GM23338 (cell line): ENCODE results near the gene FUT6. TPM values are rescaled to one million over a fixed set of nuclear protein-coding genes. Genes with fewer than 3 reads are reported as not detected.
A peak's percentile ranks its signal among the peaks of the same experiment; 100 is the strongest.

Experiments
- ATAC-seq: fragments of 200-7000 bp; cut with Tn5 transposase; 3 replicates; pipeline ENCODE4 v1.9.1; 2020
- DNase-seq: peaks from one replicate; pipeline ENCODE4 v3.0.0-alpha.2; 2015; ENCODE audit warnings: low spot score
- H2AFZ ChIP-seq: fragments of 200-600 bp; sonication (generic); 2 replicates; pipeline ENCODE4 v1.8.0; 2016; ENCODE audit warnings: antibody characterized with exemption, mild to moderate bottlenecking, moderate library complexity
- H3F3A ChIP-seq: fragments of 200-600 bp; sonication (generic); replicated peaks from 2 replicates; pipeline ENCODE4 v1.8.0; 2017; ENCODE audit warnings: antibody characterized with exemption, mixed run types, low read depth
- H3K27ac ChIP-seq: fragments of 200-600 bp; sonication (generic); 2 replicates; pipeline ENCODE4 v1.6.1; 2016; ENCODE audit warnings: low read depth
- H3K27me3 ChIP-seq: fragments of 200-600 bp; sonication (generic); 2 replicates; pipeline ENCODE4 v1.8.0; 2016; ENCODE audit warnings: mild to moderate bottlenecking, mixed run types, moderate library complexity; ENCODE audit not compliant: insufficient read depth
- H3K36me3 ChIP-seq: fragments of 200-600 bp; sonication (generic); 2 replicates; pipeline ENCODE4 v1.8.0; 2016; ENCODE audit warnings: mild to moderate bottlenecking; ENCODE audit not compliant: insufficient read depth
- H3K4me1 ChIP-seq: fragments of 200-600 bp; sonication (generic); 2 replicates; pipeline ENCODE4 v1.8.0; 2016; ENCODE audit warnings: mild to moderate bottlenecking, moderate library complexity; ENCODE audit not compliant: insufficient read depth
- H3K4me2 ChIP-seq: fragments of 200-600 bp; sonication (generic); 2 replicates; pipeline ENCODE4 v1.7.1; 2017; ENCODE audit warnings: mixed run types
- H3K4me3 ChIP-seq: fragments of 200-600 bp; sonication (generic); 2 replicates; pipeline ENCODE4 v1.6.1; 2016; ENCODE audit warnings: mixed run types
- H3K79me2 ChIP-seq: fragments of 200-600 bp; sonication (generic); replicated peaks from 2 replicates; pipeline ENCODE4 v1.8.0; 2017; ENCODE audit warnings: mild to moderate bottlenecking; ENCODE audit not compliant: insufficient read depth
- H3K9me2 ChIP-seq: fragments of 200-600 bp; sonication (generic); 2 replicates; pipeline ENCODE4 v1.8.0; 2017; ENCODE audit not compliant: insufficient read depth
- H4K20me1 ChIP-seq: fragments of 200-600 bp; sonication (generic); replicated peaks from 2 replicates; pipeline ENCODE4 v1.8.0; 2017; ENCODE audit warnings: mild to moderate bottlenecking; ENCODE audit not compliant: insufficient read depth
- H3K27ac Mint-ChIP-seq: 2 replicates; pipeline ENCODE4 v1.8.0; 2020; ENCODE audit warnings: inconsistent platforms, mild to moderate bottlenecking, moderate library complexity, mixed read lengths
- H3K27me3 Mint-ChIP-seq: 3 replicates; pipeline ENCODE4 v1.8.0; 2022; ENCODE audit warnings: low read depth, mild to moderate bottlenecking, moderate library complexity, mixed read lengths, inconsistent platforms; ENCODE audit not compliant: insufficient read depth, poor library complexity
- H3K36me3 Mint-ChIP-seq: 3 replicates; pipeline ENCODE4 v1.8.0; 2021; ENCODE audit warnings: low read depth, mild to moderate bottlenecking, inconsistent platforms, moderate library complexity, mixed read lengths
- H3K4me1 Mint-ChIP-seq: 3 replicates; pipeline ENCODE4 v1.8.0; 2020; ENCODE audit warnings: mild to moderate bottlenecking, inconsistent platforms, mixed read lengths
- H3K4me3 Mint-ChIP-seq: 3 replicates; pipeline ENCODE4 v1.8.0; 2021; ENCODE audit warnings: moderate library complexity, mild to moderate bottlenecking, inconsistent platforms, mixed read lengths
- H3K9me3 Mint-ChIP-seq: 3 replicates; pipeline ENCODE4 v1.8.0; 2020; ENCODE audit warnings: moderate library complexity, mild to moderate bottlenecking, inconsistent platforms, mixed read lengths
- CREB1 ChIP-seq: fragments of 250-450 bp; sonication (Bioruptor Pico); IDR thresholded peaks from 2 replicates; pipeline ENCODE4 v1.5.0; 2020; ENCODE audit warnings: low read depth, mild to moderate bottlenecking, moderate library complexity
- ETS1 ChIP-seq: IDR thresholded peaks from 2 replicates; pipeline ENCODE4 v1.6.1; 2016; ENCODE audit warnings: antibody characterized with exemption
- EZH2 ChIP-seq: fragments of 200-600 bp; sonication (generic); IDR thresholded peaks from one replicate; pipeline ENCODE4 v1.8.0; 2017; ENCODE audit warnings: antibody characterized with exemption, mild to moderate bottlenecking, low read depth; ENCODE audit not compliant: unreplicated experiment
- EZH2phosphoT487 ChIP-seq: fragments of 200-600 bp; sonication (generic); IDR thresholded peaks from one replicate; pipeline ENCODE4 v1.8.1; 2018; ENCODE audit warnings: antibody characterized with exemption; ENCODE audit not compliant: unreplicated experiment
- JUNB ChIP-seq: IDR thresholded peaks from one replicate; pipeline ENCODE4 v1.6.1; 2016; ENCODE audit warnings: antibody characterized with exemption; ENCODE audit not compliant: unreplicated experiment
- NANOG ChIP-seq: IDR thresholded peaks from 2 replicates; pipeline ENCODE4 v1.6.1; 2016; ENCODE audit warnings: antibody characterized with exemption, borderline replicate concordance
- POLR2AphosphoS5 ChIP-seq: IDR thresholded peaks from 2 replicates; pipeline ENCODE4 v1.6.1; 2016; ENCODE audit warnings: antibody characterized with exemption, low read depth
- REST ChIP-seq: IDR thresholded peaks from one replicate; pipeline ENCODE4 v1.6.1; 2018; ENCODE audit warnings: antibody characterized with exemption; ENCODE audit not compliant: unreplicated experiment
- STAT1 ChIP-seq: IDR thresholded peaks from one replicate; pipeline ENCODE4 v1.6.1; 2016; ENCODE audit warnings: antibody characterized with exemption; ENCODE audit not compliant: unreplicated experiment
- ZNF114 ChIP-seq: fragments of 250-450 bp; sonication (Bioruptor Pico); IDR thresholded peaks from 2 replicates; pipeline ENCODE4 v1.5.0; 2020; ENCODE audit warnings: mild to moderate bottlenecking, moderate library complexity
- ZNF331 ChIP-seq: fragments of 250-450 bp; sonication (Bioruptor Pico); IDR thresholded peaks from 2 replicates; pipeline ENCODE4 v1.5.0; 2020; ENCODE audit warnings: low read depth, mild to moderate bottlenecking, moderate library complexity
- polyA plus RNA-seq: library from polyadenylated mRNA; unstranded; fragments of >200 nt; fragmentation: Nextera tagmentation; extraction: Ambion mirVana; gene quantifications from 2 replicates; pipeline ENCODE4 v1.2.1, GENCODE V29; 2016
- total RNA-seq: library from RNA; depleted of rRNA; stranded (reverse); fragments of >200 nt; shearing (Covaris generic); gene quantifications from 2 replicates; pipeline ENCODE4 v1.2.3, GENCODE V29; 2014
- TF ChIP-seq, protein P1 (sequence below): fragments of 250-450 bp; sonication (Bioruptor Pico); IDR thresholded peaks from 2 replicates; pipeline ENCODE4 v1.5.0; 2020; ENCODE audit warnings: mild to moderate bottlenecking, moderate library complexity
- TF ChIP-seq, protein P2 (sequence below), 2 experiments: fragments of 200-600 bp in 1 of 2; sonication (generic) in 1 of 2; conservative IDR thresholded peaks; 2 replicates each; pipeline versions ENCODE4 v1.5.1 to v1.6.1; 2016 to 2017; ENCODE audit warnings: antibody characterized with exemption in 2 of 2, low read depth in 2 of 2, mild to moderate bottlenecking in 2 of 2, moderate library complexity in 1 of 2

FUT6 gene
- total and polyA plus RNA-seq, 2 experiments from 2014 or later: not detected

DNA sequence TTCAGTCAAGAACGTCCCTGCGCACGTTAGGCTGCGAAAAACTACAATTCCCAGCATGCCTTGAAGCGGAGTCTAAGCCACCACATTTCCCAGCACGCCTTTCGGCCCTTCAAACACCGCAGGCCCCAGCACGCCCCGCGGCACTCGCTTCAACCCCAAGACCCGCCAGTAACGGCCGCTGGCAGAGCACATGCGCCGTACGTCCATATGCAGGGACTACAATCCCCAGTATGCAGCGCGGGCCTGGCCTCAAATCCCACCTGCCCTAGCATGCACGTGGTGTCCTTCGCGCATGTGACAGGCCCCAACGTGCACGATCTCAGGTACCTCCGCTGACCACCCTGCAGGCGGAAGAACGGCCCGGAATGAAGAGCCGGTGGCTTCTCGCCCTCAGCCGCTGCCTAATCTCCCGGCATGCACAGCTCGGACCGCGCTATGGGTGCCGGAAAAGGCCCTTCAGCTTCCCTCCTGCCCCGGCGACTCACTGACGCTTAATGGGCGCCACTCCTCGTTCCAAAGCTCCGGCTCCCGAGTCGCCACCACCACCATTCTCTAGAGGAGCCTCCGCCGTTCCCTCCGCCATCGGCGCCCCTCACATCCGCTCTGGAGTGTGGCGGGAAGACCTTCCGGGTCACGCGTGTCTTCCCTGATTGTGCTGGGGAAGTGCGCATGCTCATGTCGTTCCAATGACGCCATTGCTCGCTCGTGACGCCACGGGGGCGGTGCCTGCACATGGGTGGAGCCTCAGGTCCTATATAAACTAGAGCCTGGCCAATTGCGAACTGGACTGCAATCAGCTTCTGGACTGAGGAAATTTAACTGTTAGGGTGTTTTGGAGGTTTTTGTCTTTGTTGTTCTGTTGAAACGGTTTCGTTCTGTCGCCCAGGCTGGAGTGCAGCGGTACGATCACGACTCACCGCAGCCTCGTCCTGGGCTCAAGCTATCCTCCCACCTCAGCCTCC lies 48.7 kb downstream of the FUT6 start, which contains the start of gene DUS3L:
Gene DUS3L (minus strand): TSS at position 605 of the 962 bp plus-strand sequence. CDS start 22 bp downstream, at position 583.
- TF ChIP-seq, protein P1, sequence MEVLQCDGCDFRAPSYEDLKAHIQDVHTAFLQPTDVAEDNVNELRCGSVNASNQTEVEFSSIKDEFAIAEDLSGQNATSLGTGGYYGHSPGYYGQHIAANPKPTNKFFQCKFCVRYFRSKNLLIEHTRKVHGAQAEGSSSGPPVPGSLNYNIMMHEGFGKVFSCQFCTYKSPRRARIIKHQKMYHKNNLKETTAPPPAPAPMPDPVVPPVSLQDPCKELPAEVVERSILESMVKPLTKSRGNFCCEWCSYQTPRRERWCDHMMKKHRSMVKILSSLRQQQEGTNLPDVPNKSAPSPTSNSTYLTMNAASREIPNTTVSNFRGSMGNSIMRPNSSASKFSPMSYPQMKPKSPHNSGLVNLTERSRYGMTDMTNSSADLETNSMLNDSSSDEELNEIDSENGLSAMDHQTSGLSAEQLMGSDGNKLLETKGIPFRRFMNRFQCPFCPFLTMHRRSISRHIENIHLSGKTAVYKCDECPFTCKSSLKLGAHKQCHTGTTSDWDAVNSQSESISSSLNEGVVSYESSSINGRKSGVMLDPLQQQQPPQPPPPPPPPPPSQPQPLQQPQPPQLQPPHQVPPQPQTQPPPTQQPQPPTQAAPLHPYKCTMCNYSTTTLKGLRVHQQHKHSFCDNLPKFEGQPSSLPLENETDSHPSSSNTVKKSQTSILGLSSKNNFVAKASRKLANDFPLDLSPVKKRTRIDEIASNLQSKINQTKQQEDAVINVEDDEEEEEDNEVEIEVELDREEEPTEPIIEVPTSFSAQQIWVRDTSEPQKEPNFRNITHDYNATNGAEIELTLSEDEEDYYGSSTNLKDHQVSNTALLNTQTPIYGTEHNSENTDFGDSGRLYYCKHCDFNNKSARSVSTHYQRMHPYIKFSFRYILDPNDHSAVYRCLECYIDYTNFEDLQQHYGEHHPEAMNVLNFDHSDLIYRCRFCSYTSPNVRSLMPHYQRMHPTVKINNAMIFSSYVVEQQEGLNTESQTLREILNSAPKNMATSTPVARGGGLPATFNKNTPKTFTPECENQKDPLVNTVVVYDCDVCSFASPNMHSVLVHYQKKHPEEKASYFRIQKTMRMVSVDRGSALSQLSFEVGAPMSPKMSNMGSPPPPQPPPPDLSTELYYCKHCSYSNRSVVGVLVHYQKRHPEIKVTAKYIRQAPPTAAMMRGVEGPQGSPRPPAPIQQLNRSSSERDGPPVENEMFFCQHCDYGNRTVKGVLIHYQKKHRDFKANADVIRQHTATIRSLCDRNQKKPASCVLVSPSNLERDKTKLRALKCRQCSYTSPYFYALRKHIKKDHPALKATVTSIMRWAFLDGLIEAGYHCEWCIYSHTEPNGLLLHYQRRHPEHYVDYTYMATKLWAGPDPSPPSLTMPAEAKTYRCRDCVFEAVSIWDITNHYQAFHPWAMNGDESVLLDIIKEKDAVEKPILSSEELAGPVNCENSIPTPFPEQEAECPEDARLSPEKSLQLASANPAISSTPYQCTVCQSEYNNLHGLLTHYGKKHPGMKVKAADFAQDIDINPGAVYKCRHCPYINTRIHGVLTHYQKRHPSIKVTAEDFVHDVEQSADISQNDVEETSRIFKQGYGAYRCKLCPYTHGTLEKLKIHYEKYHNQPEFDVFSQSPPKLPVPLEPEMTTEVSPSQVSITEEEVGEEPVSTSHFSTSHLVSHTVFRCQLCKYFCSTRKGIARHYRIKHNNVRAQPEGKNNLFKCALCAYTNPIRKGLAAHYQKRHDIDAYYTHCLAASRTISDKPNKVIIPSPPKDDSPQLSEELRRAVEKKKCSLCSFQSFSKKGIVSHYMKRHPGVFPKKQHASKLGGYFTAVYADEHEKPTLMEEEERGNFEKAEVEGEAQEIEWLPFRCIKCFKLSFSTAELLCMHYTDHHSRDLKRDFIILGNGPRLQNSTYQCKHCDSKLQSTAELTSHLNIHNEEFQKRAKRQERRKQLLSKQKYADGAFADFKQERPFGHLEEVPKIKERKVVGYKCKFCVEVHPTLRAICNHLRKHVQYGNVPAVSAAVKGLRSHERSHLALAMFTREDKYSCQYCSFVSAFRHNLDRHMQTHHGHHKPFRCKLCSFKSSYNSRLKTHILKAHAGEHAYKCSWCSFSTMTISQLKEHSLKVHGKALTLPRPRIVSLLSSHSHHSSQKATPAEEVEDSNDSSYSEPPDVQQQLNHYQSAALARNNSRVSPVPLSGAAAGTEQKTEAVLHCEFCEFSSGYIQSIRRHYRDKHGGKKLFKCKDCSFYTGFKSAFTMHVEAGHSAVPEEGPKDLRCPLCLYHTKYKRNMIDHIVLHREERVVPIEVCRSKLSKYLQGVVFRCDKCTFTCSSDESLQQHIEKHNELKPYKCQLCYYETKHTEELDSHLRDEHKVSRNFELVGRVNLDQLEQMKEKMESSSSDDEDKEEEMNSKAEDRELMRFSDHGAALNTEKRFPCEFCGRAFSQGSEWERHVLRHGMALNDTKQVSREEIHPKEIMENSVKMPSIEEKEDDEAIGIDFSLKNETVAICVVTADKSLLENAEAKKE (CRISPR knock-in tag): no peak
- TF ChIP-seq ZNF114 (CRISPR knock-in tag) (no peak), ETS1 (peak; percentile 97), NANOG (no peak), POLR2AphosphoS5 (peak; percentile 60; the same call in 1 of the 2 replicates), EZH2 (no peak), JUNB (no peak), STAT1 (no peak), CREB1 (CRISPR knock-in tag) (peak; percentile 96), EZH2phosphoT487 (no peak), ZNF331 (CRISPR knock-in tag) (no peak), REST (no peak)
- TF ChIP-seq, protein P2, sequence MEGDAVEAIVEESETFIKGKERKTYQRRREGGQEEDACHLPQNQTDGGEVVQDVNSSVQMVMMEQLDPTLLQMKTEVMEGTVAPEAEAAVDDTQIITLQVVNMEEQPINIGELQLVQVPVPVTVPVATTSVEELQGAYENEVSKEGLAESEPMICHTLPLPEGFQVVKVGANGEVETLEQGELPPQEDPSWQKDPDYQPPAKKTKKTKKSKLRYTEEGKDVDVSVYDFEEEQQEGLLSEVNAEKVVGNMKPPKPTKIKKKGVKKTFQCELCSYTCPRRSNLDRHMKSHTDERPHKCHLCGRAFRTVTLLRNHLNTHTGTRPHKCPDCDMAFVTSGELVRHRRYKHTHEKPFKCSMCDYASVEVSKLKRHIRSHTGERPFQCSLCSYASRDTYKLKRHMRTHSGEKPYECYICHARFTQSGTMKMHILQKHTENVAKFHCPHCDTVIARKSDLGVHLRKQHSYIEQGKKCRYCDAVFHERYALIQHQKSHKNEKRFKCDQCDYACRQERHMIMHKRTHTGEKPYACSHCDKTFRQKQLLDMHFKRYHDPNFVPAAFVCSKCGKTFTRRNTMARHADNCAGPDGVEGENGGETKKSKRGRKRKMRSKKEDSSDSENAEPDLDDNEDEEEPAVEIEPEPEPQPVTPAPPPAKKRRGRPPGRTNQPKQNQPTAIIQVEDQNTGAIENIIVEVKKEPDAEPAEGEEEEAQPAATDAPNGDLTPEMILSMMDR (conservative IDR thresholded peaks at IDR 0.05; ENCODE audit: low read depth in 2 of 2): no peak

More for the DNA sequence above, 48.7 kb downstream of the FUT6 start, which contains the start of gene DUS3L:
- Histone ChIP-seq H3K4me3 (peak within 1 kb of the TSS; percentile 74), H3F3A (no peaks in the 10 kb centered on the region), H3K27ac (peak within 1 kb of the TSS; percentile 90), H2AFZ (no peak within 1 kb of the TSS; the same call in 1 of the 2 replicates), H3K36me3 (peaks cover 5% of the 10 kb centered on the region; the same call in 1 of the 2 replicates), H3K9me2 (no peaks in the 10 kb centered on the region), H3K27me3 (no peaks in the 10 kb centered on the region), H3K4me1 (no peaks in the 10 kb centered on the region), H3K79me2 (no peaks in the 10 kb centered on the region), H4K20me1 (no peaks in the 10 kb centered on the region; the same call in 1 of the 2 replicates), H3K4me2 (peak within 1 kb of the TSS; percentile 79)
- ATAC-seq (peak; percentile 97), DNase-seq (peak; percentile 99)
- Mint-ChIP-seq H3K27ac (peak within 1 kb of the TSS; percentile 100), H3K27me3 (peaks cover 18% of the 10 kb centered on the region), H3K4me1 (peaks cover 5% of the 10 kb centered on the region), H3K9me3 (no peaks in the 10 kb centered on the region; the same call in 1 of the 3 replicates), H3K4me3 (peak within 1 kb of the TSS; percentile 99), H3K36me3 (peaks cover 38% of the 10 kb centered on the region)
